HG02763 (cell line): ENCODE results near the gene BRICD5.

ENCODE experiments used
- ATAC-seq: cut with Tn5 transposase; IDR thresholded peaks from one replicate; pipeline ENCODE4 v1.9.1; 2021; ENCODE audit warnings: mild to moderate bottlenecking, moderate library complexity; ENCODE audit not compliant: unreplicated experiment

The BRICD5 gene

GRCh38 chr16:2183671-2184070, 27.0 kb downstream of the BRICD5 start:
- ATAC-seq, result no peak

GRCh38 chr16:2181952-2182351, 28.7 kb downstream of the BRICD5 start:
- no peak for ATAC-seq

- ATAC-seq, result no peak
Measured at GRCh38 chr16:2180962-2181923, 29.4 kb downstream of the BRICD5 start.

- no peak for ATAC-seq
Measured at GRCh38 chr16:2180461-2180860, 30.2 kb downstream of the BRICD5 start.

GRCh38 chr16:2179576-2179975, 31.1 kb downstream of the BRICD5 start:
- ATAC-seq, result no peak

- no peak for ATAC-seq
Measured at GRCh38 chr16:2179107-2179501, 31.6 kb downstream of the BRICD5 start.

GRCh38 chr16:2178321-2179106, 32.1 kb downstream of the BRICD5 start:
- no peak for ATAC-seq

- no peak for ATAC-seq
Measured at GRCh38 chr16:2177561-2177960, 33.1 kb downstream of the BRICD5 start.

GRCh38 chr16:2177101-2177500, 33.6 kb downstream of the BRICD5 start:
- ATAC-seq, result no peak

- no peak for ATAC-seq
Measured at GRCh38 chr16:2176047-2176446, 34.6 kb downstream of the BRICD5 start.

GRCh38 chr16:2175454-2175853, 35.2 kb downstream of the BRICD5 start:
- no peak for ATAC-seq

- no peak for ATAC-seq
Measured at GRCh38 chr16:2174396-2175131, 36.1 kb downstream of the BRICD5 start.

- ATAC-seq, result no peak
Measured at GRCh38 chr16:2173916-2174315, 36.7 kb downstream of the BRICD5 start.

- ATAC-seq, result no peak
Measured at GRCh38 chr16:2173366-2173765, 37.3 kb downstream of the BRICD5 start.

- no peak for ATAC-seq
Measured at GRCh38 chr16:2172688-2173335, 37.9 kb downstream of the BRICD5 start.

GRCh38 chr16:2171601-2172178, 39.0 kb downstream of the BRICD5 start:
- no peak for ATAC-seq

GRCh38 chr16:2170587-2171435, 39.9 kb downstream of the BRICD5 start:
- ATAC-seq, result no peak

GRCh38 chr16:2170080-2170479, 40.6 kb downstream of the BRICD5 start:
- ATAC-seq, result no peak

- ATAC-seq, result no peak
Measured at GRCh38 chr16:2167068-2167638, 43.5 kb downstream of the BRICD5 start.
